Aortic smooth muscle cell (primary cell): ENCODE measurements around the gene KRT7. TPM values are rescaled to one million over a fixed set of nuclear protein-coding genes. Genes with fewer than 3 reads are reported as not detected.

ENCODE experiments used
- total RNA-seq: library from RNA; depleted of rRNA; stranded (reverse); fragments of >200 nt; gene quantifications from 2 replicates; pipeline ENCODE4 v1.2.3, GENCODE V29; 2014

Gene KRT7
- 0.66 and 2.2 TPM in 2 replicates for total RNA-seq

GRCh38 chr12:52232674-52233461 is at the start of gene KRT7:
Gene KRT7 (plus strand): TSS chr12:52233243. CDS start chr12:52233297, 54 bp downstream.

DNA sequence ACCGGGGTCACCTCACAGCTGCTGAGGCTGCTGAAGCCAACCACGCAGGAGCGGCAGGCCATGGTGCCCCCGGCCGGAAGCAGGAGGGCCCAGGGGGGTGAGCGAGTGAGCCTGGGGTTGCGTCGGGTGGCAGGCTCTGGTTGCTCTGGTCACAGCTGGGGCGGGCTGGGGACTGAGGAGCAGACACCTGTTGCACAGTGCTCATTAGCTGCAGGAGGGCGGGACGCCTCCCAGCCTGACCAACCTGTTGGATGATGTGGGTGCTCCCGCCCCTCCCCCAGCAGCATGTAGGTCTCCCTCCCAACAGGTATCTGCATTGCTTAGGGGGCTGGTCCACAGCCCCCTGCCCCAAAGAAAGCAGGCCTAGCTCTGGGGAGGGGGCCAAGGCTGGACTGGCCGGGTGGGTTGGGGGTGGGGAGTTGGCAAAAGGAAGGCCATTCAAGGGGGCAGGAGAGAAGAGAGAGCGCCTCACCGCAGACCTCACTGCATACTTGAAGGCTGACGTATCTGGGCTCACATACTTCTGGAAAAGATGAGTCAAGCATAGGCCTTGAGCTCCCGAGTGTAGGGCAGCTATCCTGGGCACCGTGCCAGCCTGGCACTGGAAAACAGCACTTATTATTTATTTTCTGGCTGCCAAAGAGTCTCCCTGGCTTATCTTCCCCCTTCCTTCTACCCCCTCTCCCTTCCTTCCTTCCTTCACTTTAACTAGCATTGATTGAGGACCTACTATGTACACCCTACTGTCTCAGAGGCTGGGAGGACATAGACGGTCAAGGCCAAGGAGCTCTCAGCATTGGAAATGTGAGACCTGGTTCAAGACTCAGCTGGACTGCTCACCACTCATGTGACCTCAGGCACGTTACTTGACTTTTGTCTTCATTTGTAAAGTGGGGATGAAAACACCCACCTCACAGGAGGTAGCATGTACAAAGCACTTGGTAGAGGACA is 40.9 kb upstream of the KRT7 start, which contains the start of gene KRT80:
KRT80 (minus strand) TSS at position 174 of the 951 bp plus-strand sequence; CDS start at position 62, 112 bp downstream.

GRCh38 chr12:52274521-52275120 is 41.6 kb downstream of the KRT7 start, which contains the start of gene KRT86:
Gene KRT86 (plus strand): TSS chr12:52274645. CDS start chr12:52301917, 27,272 bp downstream.

GRCh38 chr12:52291267-52291935 is 58.4 kb downstream of the KRT7 start, which contains the start of gene KRT81:
Gene KRT81 (minus strand): TSS chr12:52291534. CDS start chr12:52291465, 69 bp downstream.

Other genes with a start within 250 kb of the KRT7 start
- 4.6 and 6.2 TPM in 2 replicates for gene TAMALIN, start 226.3 kb upstream of the KRT7 start, total RNA-seq
- gene NR4A1, start 181.8 kb upstream of the KRT7 start, total RNA-seq, result 12.9 and 17.7 TPM in 2 replicates
- 81.6 and 124 TPM in 2 replicates for gene ATG101, start 163.3 kb upstream of the KRT7 start, total RNA-seq
- 0.06 and 0.13 TPM in 2 replicates for gene SMIM41, start 153.5 kb upstream of the KRT7 start, total RNA-seq
- gene KRT80, start 41.2 kb upstream of the KRT7 start, total RNA-seq, result 0.13 and 0.62 TPM in 2 replicates
- gene KRT86, start 41.4 kb downstream of the KRT7 start, total RNA-seq, result under 0.01 and 0.81 TPM in 2 replicates
- not detected in 2 replicates for gene KRT81, start 58.3 kb downstream of the KRT7 start, total RNA-seq
- gene KRT83, start 88.2 kb downstream of the KRT7 start, total RNA-seq, result not detected in 2 replicates
- gene KRT85, start 134.2 kb downstream of the KRT7 start, total RNA-seq, result not detected in 2 replicates
- not detected in 2 replicates for gene KRT84, start 152.4 kb downstream of the KRT7 start, total RNA-seq
- gene KRT82, start 173.1 kb downstream of the KRT7 start, total RNA-seq, result not detected in 2 replicates
- gene KRT75, start 201.1 kb downstream of the KRT7 start, total RNA-seq, result not detected in 2 replicates
- not detected in 2 replicates for gene KRT6B, start 218.9 kb downstream of the KRT7 start, total RNA-seq
- not detected in 2 replicates for gene KRT6C, start 240.6 kb downstream of the KRT7 start, total RNA-seq